IMR-90 (cell line): ENCODE results near the gene TLR1. TPM values are rescaled to one million over a fixed set of nuclear protein-coding genes. Genes with fewer than 3 reads are reported as not detected.

ENCODE experiments used
- ATAC-seq: fragments of 200-7000 bp; cut with Tn5 transposase; 2 replicates; pipeline ENCODE4 v1.9.1; 2020; ENCODE audit warnings: low read depth, mild to moderate bottlenecking, moderate library complexity
- BruUV-seq: library from RNA; stranded (reverse); fragments of 400-500 nt; replicated peaks from 2 replicates; lab custom pipeline; 2021; lab: Mats Ljungman, UMichigan
- CTCF ChIA-PET: fragments of 300-600 bp; formaldehyde crosslinking; extraction: SDS; loops from one replicate; lab custom pipeline; 2021; ENCODE audit warnings: antibody characterized with exemption; lab: Yijun Ruan, JAX
- POLR2A ChIA-PET: fragments of 300-600 bp; sonication (Branson Sonifier 250); formaldehyde crosslinking; loops from one replicate; lab custom pipeline; 2022; ENCODE audit warnings: antibody characterized with exemption; ENCODE audit not compliant: unreplicated experiment; lab: Charles Lee
- DNase-seq: peaks from one replicate; pipeline ENCODE4 v3.0.0; 2013
- H2AFZ ChIP-seq: replicated peaks from 2 replicates; pipeline ENCODE3; 2013; ENCODE audit warnings: low read length, mild to moderate bottlenecking; ENCODE audit not compliant: poor library complexity
- H2AK5ac ChIP-seq: 2 replicates; pipeline ENCODE4 v1.6.1; 2013; ENCODE audit warnings: low read depth, low read length, inconsistent platforms
- H2AK9ac ChIP-seq: replicated peaks from 2 replicates; pipeline ENCODE3; 2013; ENCODE audit warnings: mild to moderate bottlenecking, low read depth, low read length, moderate library complexity; ENCODE audit not compliant: poor library complexity
- H2BK120ac ChIP-seq: 2 replicates; pipeline ENCODE4 v1.6.1; 2013; ENCODE audit warnings: low read depth, low read length, inconsistent platforms
- H2BK15ac ChIP-seq: 3 replicates; pipeline ENCODE4 v1.6.1; 2013; ENCODE audit warnings: low read depth, low read length, inconsistent platforms
- H2BK20ac ChIP-seq: 2 replicates; pipeline ENCODE4 v1.6.1; 2013; ENCODE audit warnings: low read depth, mild to moderate bottlenecking, inconsistent platforms, low read length, moderate library complexity
- H2BK5ac ChIP-seq: 2 replicates; pipeline ENCODE4 v1.6.1; 2013; ENCODE audit warnings: mild to moderate bottlenecking, low read depth, low read length, inconsistent platforms; ENCODE audit not compliant: poor library complexity, severe bottlenecking
- H3K14ac ChIP-seq: replicated peaks from 2 replicates; pipeline ENCODE4 v1.6.1; 2013; ENCODE audit warnings: low read depth, low read length, inconsistent platforms
- H3K18ac ChIP-seq: 2 replicates; pipeline ENCODE4 v1.6.1; 2013; ENCODE audit warnings: low read depth, low read length, control low read depth
- H3K23ac ChIP-seq: 2 replicates; pipeline ENCODE4 v1.6.1; 2013; ENCODE audit warnings: low read depth, low read length, inconsistent platforms
- H3K27ac ChIP-seq: 2 replicates; pipeline ENCODE4 v1.5.1; 2013; ENCODE audit warnings: mild to moderate bottlenecking, control low read depth, low read length; ENCODE audit not compliant: insufficient read depth
- H3K27me3 ChIP-seq: 2 replicates; pipeline ENCODE4 v1.6.1; 2013; ENCODE audit warnings: low read length; ENCODE audit not compliant: control insufficient read depth, insufficient read depth
- H3K36me3 ChIP-seq: 2 replicates; pipeline ENCODE4 v1.6.1; 2013; ENCODE audit warnings: low read length, mixed read lengths; ENCODE audit not compliant: control insufficient read depth, insufficient read depth
- H3K4ac ChIP-seq: 2 replicates; pipeline ENCODE4 v1.6.1; 2013; ENCODE audit warnings: low read depth, low read length, inconsistent platforms
- H3K4me1 ChIP-seq: 2 replicates; pipeline ENCODE4 v1.6.1; 2013; ENCODE audit warnings: low read length, mixed read lengths; ENCODE audit not compliant: control insufficient read depth, insufficient read depth
- H3K4me2 ChIP-seq: 2 replicates; pipeline ENCODE4 v1.6.1; 2013; ENCODE audit warnings: low read depth, mild to moderate bottlenecking, control low read depth, low read length, moderate library complexity
- H3K4me3 ChIP-seq: 2 replicates; pipeline ENCODE4 v1.5.1; 2013; ENCODE audit warnings: low read depth, mild to moderate bottlenecking, control low read depth, low read length, moderate library complexity; ENCODE audit not compliant: insufficient read depth
- H3K56ac ChIP-seq: 2 replicates; pipeline ENCODE4 v1.6.1; 2013; ENCODE audit warnings: low read length, inconsistent platforms; ENCODE audit not compliant: insufficient read depth; ENCODE audit errors: extremely low read depth
- H3K79me1 ChIP-seq, 2 experiments: 2 replicates each; pipeline ENCODE4 v1.6.1; 2013; ENCODE audit warnings: low read length in 2 of 2, inconsistent platforms in 1 of 2, low read depth in 1 of 2
- H3K9ac ChIP-seq: 2 replicates; pipeline ENCODE4 v1.6.1; 2013; ENCODE audit warnings: low read depth, low read length, control low read depth
- H3K9me1 ChIP-seq: 2 replicates; pipeline ENCODE4 v1.6.1; 2013; ENCODE audit warnings: low read length, inconsistent platforms; ENCODE audit not compliant: insufficient read depth
- H3K9me3 ChIP-seq: 2 replicates; pipeline ENCODE4 v1.6.1; 2013; ENCODE audit warnings: low read length; ENCODE audit not compliant: control insufficient read depth, insufficient read depth
- H4K20me1 ChIP-seq: 2 replicates; pipeline ENCODE4 v1.6.1; 2013; ENCODE audit warnings: low read length, inconsistent platforms; ENCODE audit not compliant: insufficient read depth
- H4K5ac ChIP-seq: 2 replicates; pipeline ENCODE4 v1.6.1; 2013; ENCODE audit warnings: mild to moderate bottlenecking, low read depth, low read length, control low read depth
- H4K8ac ChIP-seq, 2 experiments: 2 replicates each; pipeline ENCODE4 v1.6.1; 2013; ENCODE audit warnings: low read depth in 2 of 2, low read length in 2 of 2, control low read depth in 1 of 2, inconsistent platforms in 1 of 2
- H4K91ac ChIP-seq: 2 replicates; pipeline ENCODE4 v1.6.1; 2013; ENCODE audit warnings: low read depth, low read length, inconsistent platforms; ENCODE audit not compliant: insufficient read depth
- BHLHE40 ChIP-seq: fragments of 150-350 bp; IDR thresholded peaks from 2 replicates; pipeline ENCODE4 v1.6.1; 2016; ENCODE audit warnings: mild to moderate bottlenecking, low read depth, low read length
- CEBPB ChIP-seq: IDR thresholded peaks from 2 replicates; pipeline ENCODE4 v1.6.1; 2012; ENCODE audit warnings: low read depth, low read length, improper control_type of control experiment
- CHD1 ChIP-seq: IDR thresholded peaks from 2 replicates; pipeline ENCODE4 v1.6.1; 2012; ENCODE audit warnings: low read depth, low read length, improper control_type of control experiment
- ELK1 ChIP-seq: fragments of 150-350 bp; IDR thresholded peaks from 2 replicates; pipeline ENCODE4 v1.6.1; 2016; ENCODE audit warnings: low read depth, mild to moderate bottlenecking, low read length, moderate library complexity, borderline replicate concordance
- FOS ChIP-seq: fragments of 150-350 bp; IDR thresholded peaks from 2 replicates; pipeline ENCODE4 v1.6.1; 2016; ENCODE audit warnings: low read depth, low read length
- MAFK ChIP-seq: IDR thresholded peaks from 2 replicates; pipeline ENCODE4 v1.6.1; 2012; ENCODE audit warnings: low read depth, low read length, improper control_type of control experiment
- MAZ ChIP-seq: IDR thresholded peaks from 2 replicates; pipeline ENCODE4 v1.6.1; 2012; ENCODE audit warnings: low read depth, mild to moderate bottlenecking, low read length, improper control_type of control experiment, moderate library complexity, borderline replicate concordance
- MXI1 ChIP-seq: IDR thresholded peaks from 2 replicates; pipeline ENCODE4 v1.6.1; 2012; ENCODE audit warnings: low read depth, mild to moderate bottlenecking, low read length, moderate library complexity, borderline replicate concordance
- NFE2L2 ChIP-seq: fragments of 150-350 bp; IDR thresholded peaks from 2 replicates; pipeline ENCODE4 v1.6.1; 2016; ENCODE audit warnings: low read depth, mild to moderate bottlenecking, low read length
- POLR2A ChIP-seq: IDR thresholded peaks from 2 replicates; pipeline ENCODE4 v1.6.1; 2012; ENCODE audit warnings: mild to moderate bottlenecking, low read depth, low read length
- RAD21 ChIP-seq: IDR thresholded peaks from 2 replicates; pipeline ENCODE4 v1.6.1; 2012; ENCODE audit warnings: low read length, improper control_type of control experiment
- USF2 ChIP-seq: fragments of 150-350 bp; IDR thresholded peaks from 2 replicates; pipeline ENCODE4 v1.6.1; 2017; ENCODE audit warnings: mild to moderate bottlenecking, antibody characterized with exemption, low read length, low read depth
- WGBS, 2 experiments: methylation state at CpG; one replicate each; pipeline versions ENCODE4 v1.1.5 to v1.1.7; 2013; ENCODE audit warnings: missing lambda C conversion rate in 2 of 2; ENCODE audit not compliant: insufficient read length in 1 of 2; ENCODE audit errors: extremely low coverage in 2 of 2; 5-methylcytosine and 5-hydroxymethylcytosine counted together
- dilution Hi-C: fragments of 300-500 bp; cut with HindIII; formaldehyde crosslinking; loops from one replicate; pipeline ENCODE4 v1.14.3; 2018; ENCODE audit warnings: low sequenced_read_pairs; ENCODE audit not compliant: unreplicated experiment
- in situ Hi-C: fragments of 300-500 bp; cut with MboI; formaldehyde crosslinking; loops from 3 replicates; pipeline ENCODE4 v1.14.3; 2019; ENCODE audit warnings: low sequenced_read_pairs, inconsistent platforms, mixed read lengths
- intact Hi-C: fragments of 100-400 bp; cut with micrococcal nuclease; formaldehyde crosslinking; loops from 2 replicates; pipeline ENCODE4 v1.10.0; 2022
- polyA plus RNA-seq, 3 experiments: library from polyadenylated mRNA; depleted of rRNA; stranded (reverse); fragments of >200 nt; gene quantifications; 2 replicates each; pipeline ENCODE4 v1.2.3, GENCODE V29; 2012; ENCODE audit warnings: low replicate concordance in 1 of 3
- total RNA-seq: library from RNA; depleted of rRNA; stranded (reverse); fragments of >200 nt; gene quantifications from 2 replicates; pipeline ENCODE4 v1.2.3, GENCODE V29; 2012

The TLR1 gene
- total and polyA plus RNA-seq, 2 of the 4 experiments (the other 2 are of a cell fraction) = 0.24 to 1.1 TPM

GRCh38 chr4:38762560-38762959, 42.0 kb downstream of the TLR1 start:
- POLR2A ChIA-PET = no interaction called here
- no peak overlapping the region for H3K18ac ChIP-seq

More at GRCh38 chr4:38762560-38762959, 42.0 kb downstream of the TLR1 start:
- Histone ChIP-seq H2BK5ac (no peak overlapping the region), H3K4me2 (no peak overlapping the region), H4K20me1 (no peaks in the 10 kb centered on the region), H3K79me1 (no peaks in the 10 kb centered on the region), H4K91ac (no peak overlapping the region), H3K14ac (no peak overlapping the region), H3K4me1 (no peaks in the 10 kb centered on the region), H4K8ac (no peak overlapping the region), H3K9ac (no peak overlapping the region), H2AK9ac (no peak overlapping the region), H3K27ac (no peak overlapping the region), H2BK120ac (no peak overlapping the region), H4K5ac (no peak overlapping the region), H3K56ac (no peak overlapping the region), H2BK20ac (no peak overlapping the region), H2AFZ (peak overlapping the region; percentile 9), H3K9me1 (no peaks in the 10 kb centered on the region), H3K23ac (no peak overlapping the region), H3K9me3 (no peaks in the 10 kb centered on the region), H3K27me3 (no peaks in the 10 kb centered on the region), H3K36me3 (no peaks in the 10 kb centered on the region), H3K4me3 (no peak overlapping the region), H3K4ac (no peak overlapping the region), H2AK5ac (no peak overlapping the region), H2BK15ac (no peak overlapping the region)
- no peak for TF ChIP-seq MAZ
- TF ChIP-seq NFE2L2 = no peak
- no peak for TF ChIP-seq BHLHE40
- TF ChIP-seq CHD1 = no peak
- no peak for TF ChIP-seq USF2
- TF ChIP-seq CEBPB = no peak
- TF ChIP-seq RAD21 = no peak
- no peak for TF ChIP-seq POLR2A
- TF ChIP-seq MXI1 = no peak
- no peak for TF ChIP-seq MAFK
- TF ChIP-seq FOS = no peak
- TF ChIP-seq ELK1 = no peak
- no TSS peak for BruUV-seq
- DNase-seq (no peak), ATAC-seq (no peak)
- in situ Hi-C loops (loop anchor here (5.0 kb wide), 1 partner anchor 375 kb away; no protein-coding TSS in a partner anchor), dilution Hi-C loops (no loop called here), intact Hi-C loops (no loop called here)
- WGBS, 2 experiments = 81% methylated on average over 9 of the region's 14 CpGs; no CpG with 5 or more reads in 1 of the 2 experiments
- CTCF ChIA-PET = no interaction called here
